K562 (cell line): ENCODE results near the gene SNIP1. TPM values are rescaled to one million over a fixed set of nuclear protein-coding genes. Genes with fewer than 3 reads are reported as not detected.

ENCODE experiments used
- ATAC-seq: fragments of 200-7000 bp; cut with Tn5 transposase; 3 replicates; pipeline ENCODE4 v1.9.1; 2020; ENCODE audit warnings: moderate library complexity
- BruUV-seq: library from RNA; stranded (reverse); fragments of 400-500 nt; replicated peaks from 2 replicates; lab custom pipeline; 2021; lab: Mats Ljungman, UMichigan
- CTCF ChIA-PET: fragments of 300-600 bp; formaldehyde crosslinking; extraction: SDS; loops from one replicate; lab custom pipeline; 2021; ENCODE audit warnings: low intra/inter-chr PET ratio; lab: Yijun Ruan, JAX
- POLR2A ChIA-PET: fragments of 300-600, 350-650 bp; sonication (Branson Sonifier 250); formaldehyde crosslinking; extraction: SDS; loops from one replicate; lab custom pipeline; 2021; ENCODE audit warnings: antibody characterized with exemption, inconsistent platforms; lab: Yijun Ruan, JAX
- DNase-seq, 4 experiments: peaks; one replicate each; pipeline versions ENCODE4 v3.0.0 to v3.0.0-alpha.2; 2011 to 2018; ENCODE audit warnings: low spot score in 3 of 4, mixed read lengths in 3 of 4; ENCODE audit errors: extremely low read depth in 1 of 4
- FAIRE-seq: peaks from 2 replicates; lab custom pipeline; 2011; peaks lifted over from hg19 to GRCh38; lab: Jason Lieb, UNC
- H2AFZ ChIP-seq: 2 replicates; pipeline ENCODE4 v1.6.0; 2011; ENCODE audit warnings: low read depth, low read length, control low read depth, inconsistent platforms
- H3K27ac ChIP-seq: fragments of 200-600 bp; 3 replicates; pipeline ENCODE4 v1.8.0; 2011; ENCODE audit warnings: low read depth, mild to moderate bottlenecking, control low read depth, inconsistent platforms, low read length, moderate library complexity, mixed read lengths; ENCODE audit errors: extremely low read depth
- H3K27me3 ChIP-seq, 2 experiments: fragments of 300-600 bp in 1 of 2; 2 replicates in 1 of 2; 3 replicates in 1 of 2; pipeline versions ENCODE4 v1.6.0 to v1.8.0; 2011; ENCODE audit warnings: inconsistent platforms in 2 of 2, low read length in 2 of 2, mild to moderate bottlenecking in 1 of 2, mixed read lengths in 1 of 2, moderate library complexity in 1 of 2; ENCODE audit not compliant: control insufficient read depth in 2 of 2, insufficient read depth in 2 of 2
- H3K36me3 ChIP-seq: fragments of 300-600 bp; 3 replicates; pipeline ENCODE4 v1.8.0; 2011; ENCODE audit warnings: mild to moderate bottlenecking, low read length, inconsistent platforms; ENCODE audit not compliant: control insufficient read depth, insufficient read depth
- H3K4me1 ChIP-seq, 2 experiments: fragments of 200-600 bp in 1 of 2; replicated peaks in 1 of 2; 2 replicates in 1 of 2; 3 replicates in 1 of 2; pipeline versions ENCODE4 v1.5.1 to v1.8.0; 2011; ENCODE audit warnings: inconsistent platforms in 2 of 2, low read length in 2 of 2, mild to moderate bottlenecking in 1 of 2, mixed read lengths in 1 of 2, moderate library complexity in 1 of 2; ENCODE audit not compliant: control insufficient read depth in 2 of 2, insufficient read depth in 2 of 2
- H3K4me2 ChIP-seq: 2 replicates; pipeline ENCODE4 v1.6.1; 2011; ENCODE audit warnings: low read length, control low read depth, inconsistent platforms, mixed read lengths; ENCODE audit not compliant: insufficient read depth
- H3K4me3 ChIP-seq: fragments of 200-600 bp; sonication (generic), shearing (Covaris generic); 2 replicates; pipeline ENCODE4 v1.5.1; 2016; ENCODE audit warnings: control low read depth, inconsistent platforms
- H3K79me2 ChIP-seq: fragments of 200-600 bp; 3 replicates; pipeline ENCODE4 v1.8.0; 2011; ENCODE audit warnings: low read length, inconsistent platforms; ENCODE audit not compliant: control insufficient read depth, insufficient read depth
- H3K9ac ChIP-seq, 2 experiments: 2 replicates each; pipeline versions ENCODE4 v1.6.0 to v1.6.1; 2011; ENCODE audit warnings: low read depth in 2 of 2, low read length in 2 of 2, control low read depth in 1 of 2, inconsistent platforms in 1 of 2, mild to moderate bottlenecking in 1 of 2, mixed read lengths in 1 of 2; ENCODE audit not compliant: insufficient read depth in 1 of 2
- H3K9me1 ChIP-seq: one replicate; pipeline ENCODE4 v1.6.0; 2011; ENCODE audit warnings: inconsistent platforms, mild to moderate bottlenecking, low read length, moderate library complexity; ENCODE audit not compliant: control insufficient read depth, insufficient read depth
- H3K9me3 ChIP-seq: replicated peaks from 2 replicates; pipeline ENCODE4 v1.5.1; 2011; ENCODE audit warnings: low read depth, low read length, inconsistent platforms; ENCODE audit not compliant: control insufficient read depth, insufficient read depth
- H4K20me1 ChIP-seq: replicated peaks from 2 replicates; pipeline ENCODE4 v1.6.1; 2011; ENCODE audit warnings: low read length, inconsistent platforms, mixed read lengths; ENCODE audit not compliant: control insufficient read depth, insufficient read depth
- ARID3B ChIP-seq: fragments of 250-450 bp; sonication (Bioruptor Pico); IDR thresholded peaks from 2 replicates; pipeline ENCODE4 v1.4.0; 2020; ENCODE audit warnings: borderline replicate concordance
- CEBPG ChIP-seq, 3 experiments: fragments of 200-800 bp in 1 of 3; sonication (Bioruptor generic) in 1 of 3; sonication (generic) in 1 of 3; formaldehyde crosslinking in 1 of 3; IDR thresholded peaks in 2 of 3; conservative IDR thresholded peaks in 1 of 3; 2 replicates each; pipeline versions ENCODE4 v1.6.1 to v1.8.0; 2016 to 2022; ENCODE audit warnings: missing compliant biosample characterization in 2 of 3, missing genetic modification characterization in 2 of 3, mild to moderate bottlenecking in 1 of 3, missing genetic modification reagents in 1 of 3
- GTF2A2 ChIP-seq: IDR thresholded peaks from 2 replicates; pipeline ENCODE4 v1.6.1; 2016; ENCODE audit warnings: mild to moderate bottlenecking, missing genetic modification characterization, missing compliant biosample characterization
- HDGF ChIP-seq: fragments of 450-650 bp; IDR thresholded peaks from 2 replicates; pipeline ENCODE4 v1.6.1; 2016
- MXD1 ChIP-seq: fragments of 250-450 bp; sonication (Bioruptor Pico); IDR thresholded peaks from 2 replicates; pipeline ENCODE4 v1.8.0; 2021; ENCODE audit warnings: borderline replicate concordance, mild to moderate bottlenecking, moderate library complexity; ENCODE audit not compliant: poor library complexity, severe bottlenecking
- ZNF124 ChIP-seq: sonication (generic); formaldehyde crosslinking; IDR thresholded peaks from 2 replicates; pipeline ENCODE4 v1.8.1; 2022; ENCODE audit warnings: missing genetic modification reagents
- ZNF561 ChIP-seq: fragments of 450-650 bp; formaldehyde crosslinking; conservative IDR thresholded peaks from 2 replicates; pipeline ENCODE4 v1.4.0; 2020; ENCODE audit warnings: mild to moderate bottlenecking, moderate library complexity
- ZNF707 ChIP-seq: fragments of 250-450 bp; sonication (Bioruptor Pico); conservative IDR thresholded peaks from 2 replicates; pipeline ENCODE4 v1.8.0; 2022; ENCODE audit warnings: inconsistent platforms, mild to moderate bottlenecking, moderate library complexity
- ZNF740 ChIP-seq, 3 experiments: fragments of 200-800 bp in 1 of 3; sonication (Bioruptor generic) in 1 of 3; sonication (generic) in 1 of 3; formaldehyde crosslinking in 1 of 3; IDR thresholded peaks; 2 replicates each; pipeline versions ENCODE4 v1.6.1 to v1.8.0; 2016 to 2022; ENCODE audit warnings: mild to moderate bottlenecking in 2 of 3, missing compliant biosample characterization in 2 of 3, missing genetic modification characterization in 2 of 3, missing genetic modification reagents in 1 of 3
- WGBS: fragments of 100-300 bp; shearing (Covaris generic); methylation state at CpG from one replicate; pipeline ENCODE4 v1.1.6; 2016; ENCODE audit warnings: low coverage, mixed read lengths; ENCODE audit not compliant: insufficient coverage; ENCODE audit errors: missing lambda C conversion rate; 5-methylcytosine and 5-hydroxymethylcytosine counted together
- in situ Hi-C: fragments of 300-500 bp; cut with MboI; formaldehyde crosslinking; loops from 4 replicates; pipeline ENCODE4 v1.15.0; 2018; ENCODE audit warnings: inconsistent platforms, mixed read lengths
- intact Hi-C: fragments of 100-400 bp; cut with micrococcal nuclease; formaldehyde crosslinking; loops from 2 replicates; pipeline ENCODE4 v1.14.2; 2022
- polyA plus RNA-seq, 8 experiments: library from polyadenylated mRNA; depleted of rRNA in 4 of 8; stranded (reverse) in 5 of 8; unstranded in 3 of 8; fragments of >200 nt; fragmentation: Nextera tagmentation in 2 of 8; fragmentation: Illumina TruSeq in 1 of 8; extraction: Ambion mirVana in 2 of 8; extraction: Trizol in 1 of 8; gene quantifications; 2 replicates each; pipeline versions ENCODE4 v1.2.1 to v1.2.3, GENCODE V29; 2011 to 2014; ENCODE audit warnings: inconsistent platforms in 1 of 8, missing spikeins in 1 of 8
- total RNA-seq, 7 experiments: library from RNA; depleted of rRNA in 6 of 7; stranded (reverse); fragments of >200 nt in 6 of 7; fragmentation: Illumina TruSeq in 2 of 7; extraction: Trizol in 2 of 7; gene quantifications; 2 replicates each; pipeline versions ENCODE4 v1.2.1 to v1.2.3, GENCODE V29; 2011 to 2021; ENCODE audit warnings: low replicate concordance in 1 of 7

Gene SNIP1
- total and polyA plus RNA-seq, 9 of the 15 experiments (the other 6 are each of a cell fraction or from before 2014, with no cell fraction given), result 2.9 to 25.9 (median 14.6) TPM

- 0 out of 2 replicates have a peak, but pooled peaks have one; percentile 37 for TF ChIP-seq HDGF
Observed at GRCh38 chr1:37561133-37562132, 7.3 kb upstream of the SNIP1 start (continued).

- peaks cover 62 to 64% of the 10 kb centered on the region in 2 experiments for H3K4me1 ChIP-seq
- DNase-seq (no peak), ATAC-seq (no peak), FAIRE-seq (no peak)
- 60% methylated on average over 10 of the region's 10 CpGs for WGBS
- H3K4me3 ChIP-seq, result no peak overlapping the region
- intact Hi-C loops (loop anchor here (5.0 kb wide), 1 partner anchor 122 kb away; no protein-coding TSS in a partner anchor), in situ Hi-C loops (no loop called here)
- H3K4me2 ChIP-seq, result peak overlapping the region; percentile 59
- POLR2A ChIA-PET, result no interaction called here
- no TSS peak for BruUV-seq
- H3K27me3 ChIP-seq, result no peaks in the 10 kb centered on the region
- H3K9ac ChIP-seq, result peak overlapping the region in 1 of 2 experiments; percentile 40; a peak in 2 of 4 replicates
- H3K36me3 ChIP-seq, result peaks cover 28% of the 10 kb centered on the region; the same call in 2 of the 3 replicates
- peak overlapping the region; percentile 84 for H2AFZ ChIP-seq
- H3K9me3 ChIP-seq, result no peaks in the 10 kb centered on the region
- no peaks in the 10 kb centered on the region for H3K79me2 ChIP-seq
- 0 out of 2 replicates have a peak, but pooled peaks cover 4% of the 10 kb centered on the region for H4K20me1 ChIP-seq
- CTCF ChIA-PET, result no interaction called here
- H3K27ac ChIP-seq, result peak overlapping the region; percentile 40; the same call in 2 of the 3 replicates
- peaks cover 4% of the 10 kb centered on the region for H3K9me1 ChIP-seq
- TF ChIP-seq ZNF740 (CRISPR knock-in tag; IDR thresholded peaks at IDR 0.05) (no peak), ZNF740 (tag; IDR thresholded peaks at IDR 0.05) (peak in 1 of 2 experiments; percentile 84; a peak in 2 of 4 replicates), CEBPG (CRISPR knock-in tag; IDR thresholded peaks at IDR 0.05) (no peak), CEBPG (tag; conservative IDR thresholded peaks at IDR 0.05 in 1 of 2, IDR thresholded peaks at IDR 0.05 in 1 of 2) (no peak), ARID3B (CRISPR knock-in tag) (no peak), ZNF707 (CRISPR knock-in tag) (0 out of 2 replicates have a peak, but pooled peaks have one; percentile 26), MXD1 (CRISPR knock-in tag) (no peak), GTF2A2 (tag) (0 out of 2 replicates have a peak, but pooled peaks have one; percentile 22), ZNF561 (0 out of 2 replicates have a peak, but pooled peaks have one; percentile 9), ZNF124 (CRISPR knock-in tag) (no peak)
Observed at GRCh38 chr1:37560401-37561132, 6.5 kb upstream of the SNIP1 start.
